ENCODE measurements around the gene FAM186B.
A peak's percentile ranks its signal among the peaks of the same experiment; 100 is the strongest.

The FAM186B gene

GRCh38 chr12:49567611-49568441 lies 37.6 kb downstream of the FAM186B start, which contains the start of gene MCRS1:
Gene MCRS1 (minus strand): TSS chr12:49568142. CDS start chr12:49566731, 1,411 bp downstream.
- DNase-seq: peak; percentile 60

- no peak for DNase-seq
Measured at GRCh38 chr12:49567302-49567610, 38.2 kb downstream of the FAM186B start.

- DNase-seq: no peak
Measured at GRCh38 chr12:49566361-49566760, 39.1 kb downstream of the FAM186B start.

GRCh38 chr12:49565406-49566265 lies 39.8 kb downstream of the FAM186B start:
- no peak for DNase-seq

GRCh38 chr12:49564686-49565405 lies 40.6 kb downstream of the FAM186B start:
- no peak for DNase-seq

- no peak for DNase-seq
Measured at GRCh38 chr12:49563951-49564685, 41.3 kb downstream of the FAM186B start.

GRCh38 chr12:49562831-49563230 lies 42.6 kb downstream of the FAM186B start:
- DNase-seq: no peak

GRCh38 chr12:49562233-49562632 lies 43.2 kb downstream of the FAM186B start:
- no peak for DNase-seq

GRCh38 chr12:49560695-49561094 lies 44.7 kb downstream of the FAM186B start:
- DNase-seq: no peak

- DNase-seq: no peak
Measured at GRCh38 chr12:49559011-49559675, 46.3 kb downstream of the FAM186B start.

- DNase-seq: no peak
Measured at GRCh38 chr12:49558526-49558925, 46.9 kb downstream of the FAM186B start.

GRCh38 chr12:49557917-49558215 lies 47.6 kb downstream of the FAM186B start:
- DNase-seq: no peak

GRCh38 chr12:49557187-49557916 lies 48.1 kb downstream of the FAM186B start:
- no peak for DNase-seq

GRCh38 chr12:49556391-49557186 lies 48.9 kb downstream of the FAM186B start:
- no peak for DNase-seq

- DNase-seq: no peak
Measured at GRCh38 chr12:49555631-49556390, 49.6 kb downstream of the FAM186B start.

- no peak for DNase-seq
Measured at GRCh38 chr12:49554266-49554665, 51.2 kb downstream of the FAM186B start.

- DNase-seq: peak; percentile 34
Measured at GRCh38 chr12:49553512-49554088, 51.8 kb downstream of the FAM186B start.

GRCh38 chr12:49552899-49553298 lies 52.5 kb downstream of the FAM186B start:
- no peak for DNase-seq

GRCh38 chr12:49552425-49552824 lies 53.0 kb downstream of the FAM186B start:
- DNase-seq: no peak

Measured in NCI-H2081 treated with DMSO at 0.1 percent for 48 hours (cell line).